Islet of Langerhans (tissue), 1 donor: Measurements from ENCODE around the gene CAV1.

Experiments used
- FAIRE-seq: peaks from one replicate; lab custom pipeline; 2011; peaks lifted over from hg19 to GRCh38; lab: Jason Lieb, UNC

Gene CAV1

GRCh38 chr7:116505278-116505677, 19.6 kb upstream of the CAV1 start:
- FAIRE-seq, result no peak

- FAIRE-seq, result no peak
Observed at GRCh38 chr7:116505823-116506222, 19.0 kb upstream of the CAV1 start.

- FAIRE-seq, result no peak
Observed at GRCh38 chr7:116509982-116510579, 14.8 kb upstream of the CAV1 start.

GRCh38 chr7:116510795-116511194, 14.0 kb upstream of the CAV1 start:
- FAIRE-seq, result peak; percentile 21

- no peak for FAIRE-seq
Observed at GRCh38 chr7:116511552-116512519, 13.0 kb upstream of the CAV1 start.

- FAIRE-seq, result no peak
Observed at GRCh38 chr7:116512520-116513188, 12.2 kb upstream of the CAV1 start.

GRCh38 chr7:116515584-116515983, 9.3 kb upstream of the CAV1 start:
- FAIRE-seq, result no peak

GRCh38 chr7:116516324-116516723, 8.5 kb upstream of the CAV1 start:
- FAIRE-seq, result no peak

- no peak for FAIRE-seq
Observed at GRCh38 chr7:116517626-116518025, 7.2 kb upstream of the CAV1 start.

GRCh38 chr7:116518961-116519360, 5.9 kb upstream of the CAV1 start:
- FAIRE-seq, result no peak

- FAIRE-seq, result no peak
Observed at GRCh38 chr7:116521046-116521664, 3.7 kb upstream of the CAV1 start.

- no peak for FAIRE-seq
Observed at GRCh38 chr7:116522247-116522646, 2.6 kb upstream of the CAV1 start.

- no peak for FAIRE-seq
Observed at GRCh38 chr7:116524221-116524608, 621 bp upstream of the CAV1 start.

- no peak for FAIRE-seq
Observed at GRCh38 chr7:116525298-116525912, 569 bp downstream of the CAV1 start.

- FAIRE-seq, result no peak
Observed at GRCh38 chr7:116525913-116526861, 1.4 kb downstream of the CAV1 start.

- no peak for FAIRE-seq
Observed at GRCh38 chr7:116526897-116527296, 2.1 kb downstream of the CAV1 start.

- FAIRE-seq, result no peak
Observed at GRCh38 chr7:116527521-116527920, 2.7 kb downstream of the CAV1 start.

GRCh38 chr7:116528008-116528789, 3.4 kb downstream of the CAV1 start:
- no peak for FAIRE-seq

GRCh38 chr7:116529250-116529649, 4.4 kb downstream of the CAV1 start:
- FAIRE-seq, result no peak

GRCh38 chr7:116530107-116530820, 5.4 kb downstream of the CAV1 start:
- FAIRE-seq, result no peak
